GM18505 (cell line): ENCODE results near the gene PIGL.

Experiments used
- ATAC-seq: cut with Tn5 transposase; IDR thresholded peaks from one replicate; pipeline ENCODE4 v1.9.1; 2021; ENCODE audit not compliant: unreplicated experiment
- POLR2A ChIP-seq: IDR thresholded peaks from 4 replicates; pipeline ENCODE4 v1.6.1; 2011; ENCODE audit warnings: borderline replicate concordance; ENCODE audit not compliant: insufficient read depth, insufficient read length; ENCODE audit errors: extremely low read depth

Gene PIGL

DNA sequence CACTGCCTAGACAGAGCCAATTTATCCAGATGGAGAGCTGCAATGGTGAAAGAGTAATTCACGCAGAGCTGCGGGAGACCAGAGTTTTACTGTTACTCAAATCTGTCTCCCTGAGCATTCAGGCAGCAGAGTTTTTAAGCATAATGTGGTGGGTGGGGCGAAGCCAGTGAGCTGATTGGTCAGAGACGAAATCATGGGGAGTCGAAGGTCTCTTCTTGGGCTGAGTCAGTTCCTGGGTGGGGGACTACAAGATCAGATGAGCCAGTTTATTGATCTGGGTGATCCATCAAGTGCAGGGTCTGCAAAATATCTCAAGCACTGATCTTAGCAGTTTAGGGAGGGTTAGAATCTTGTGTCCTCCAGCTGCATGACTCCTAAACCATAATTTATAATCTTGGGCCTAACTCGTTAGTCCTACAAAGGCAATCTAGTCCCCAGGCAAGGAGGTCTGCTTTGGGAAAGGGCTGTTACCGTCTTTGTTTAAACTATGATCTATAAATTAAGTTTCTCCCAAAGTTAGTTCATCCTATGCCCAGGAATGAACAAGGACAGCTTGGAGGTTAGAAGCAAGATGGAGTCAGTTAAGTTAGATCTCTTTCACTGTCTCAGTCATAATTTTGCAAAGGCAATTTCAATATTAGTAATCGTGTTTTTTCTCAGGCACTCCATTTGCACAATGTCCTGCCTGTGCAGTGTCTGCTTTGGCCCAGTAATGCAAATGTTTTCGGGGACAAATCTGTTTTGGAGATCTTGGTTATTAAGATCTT is 27.0 kb downstream of the PIGL start:
- ATAC-seq, result no peak
- TF ChIP-seq POLR2A, result no peak

DNA sequence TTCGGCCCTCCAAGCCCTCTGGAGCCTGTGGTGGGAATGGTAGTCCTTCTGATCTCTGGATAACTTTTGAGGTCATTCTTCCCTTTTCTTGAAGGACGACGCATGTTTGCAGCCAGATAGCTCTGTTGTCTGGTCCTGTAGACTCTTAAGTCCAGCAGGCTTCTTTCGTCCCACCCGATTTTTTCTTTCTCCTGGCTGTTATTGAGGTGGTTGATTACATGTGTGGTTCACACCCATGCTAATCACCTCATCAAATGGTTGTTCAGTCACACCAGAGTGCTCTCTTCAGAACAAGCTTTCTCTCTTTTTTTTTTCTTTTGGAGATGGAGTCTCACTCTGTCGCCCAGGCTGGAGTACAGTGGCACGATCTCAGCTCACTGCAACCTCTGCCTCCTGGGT is 30.6 kb downstream of the PIGL start:
- no peak for TF ChIP-seq POLR2A
- ATAC-seq, result no peak

GRCh38 chr17:16250635-16251034 is 33.6 kb downstream of the PIGL start:
- TF ChIP-seq POLR2A, result no peak
- ATAC-seq, result no peak

- TF ChIP-seq POLR2A, result no peak
- no peak for ATAC-seq
These were observed 34.0 kb downstream of the PIGL start for GRCh38 chr17:16251043-16251442.

DNA sequence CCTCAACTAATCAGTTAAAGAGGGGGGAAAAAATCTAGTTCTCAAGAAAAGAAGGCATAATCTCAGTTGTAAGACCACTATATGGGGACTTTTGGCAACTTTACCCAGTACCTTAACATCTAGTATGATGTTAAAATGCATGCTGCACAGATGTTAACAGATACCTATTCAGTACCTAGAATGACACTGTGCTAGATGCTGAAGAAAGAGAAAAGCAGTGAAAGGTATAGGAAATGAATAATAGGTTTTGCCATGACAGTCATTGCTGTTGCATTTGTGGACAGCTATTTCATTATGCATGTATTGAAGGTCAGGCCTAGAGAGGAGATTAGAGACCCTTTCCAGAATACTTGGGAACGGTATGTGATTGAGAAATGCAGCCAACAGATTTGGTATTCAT is 34.5 kb downstream of the PIGL start:
- no peak for ATAC-seq
- TF ChIP-seq POLR2A, result no peak

GRCh38 chr17:16254773-16255400 is 37.9 kb downstream of the PIGL start:
- ATAC-seq, result no peak
- TF ChIP-seq POLR2A, result no peak

GRCh38 chr17:16255481-16255921 is 38.5 kb downstream of the PIGL start:
- no peak for ATAC-seq
- no peak for TF ChIP-seq POLR2A

DNA sequence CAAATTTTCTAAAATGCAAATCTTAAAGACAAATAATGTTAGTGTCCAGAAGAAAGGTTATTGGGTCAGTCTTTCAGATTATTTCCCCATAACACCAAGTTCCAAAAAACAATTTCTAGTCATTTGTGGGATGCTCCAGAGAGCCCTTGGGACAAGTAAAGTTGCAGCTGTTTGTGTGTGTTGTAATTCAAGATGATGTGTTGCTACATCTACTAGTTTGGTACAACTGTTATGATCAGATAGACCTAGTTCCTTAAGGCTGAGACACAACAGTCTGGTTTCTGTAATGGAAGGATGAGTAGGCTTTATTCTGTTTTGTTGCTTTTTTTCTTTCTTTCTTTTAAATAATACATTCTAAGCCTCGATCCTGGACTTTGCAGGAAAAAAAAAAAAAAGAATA is 41.9 kb downstream of the PIGL start:
- no peak for TF ChIP-seq POLR2A
- ATAC-seq, result no peak

DNA sequence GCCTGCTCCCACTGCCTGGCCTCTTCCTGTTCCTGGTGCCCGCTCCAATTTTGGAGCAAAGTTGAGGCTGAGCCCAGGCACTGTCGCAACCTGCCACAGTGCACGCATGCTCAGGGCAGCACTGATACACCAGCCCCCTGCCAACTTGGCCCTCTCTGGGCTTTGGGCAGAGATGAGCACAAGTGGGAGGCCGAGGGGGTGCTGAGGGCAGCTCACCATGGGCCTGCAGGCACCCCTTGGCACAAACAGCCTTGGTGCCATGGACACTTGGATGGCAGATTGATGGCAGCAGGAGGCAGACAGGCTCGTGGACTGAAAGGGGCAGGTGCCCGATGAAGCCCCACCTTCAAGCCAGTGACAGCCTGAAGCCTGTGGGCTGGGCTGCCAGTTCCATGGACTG is 42.9 kb downstream of the PIGL start:
- no peak for ATAC-seq
- TF ChIP-seq POLR2A, result no peak

DNA sequence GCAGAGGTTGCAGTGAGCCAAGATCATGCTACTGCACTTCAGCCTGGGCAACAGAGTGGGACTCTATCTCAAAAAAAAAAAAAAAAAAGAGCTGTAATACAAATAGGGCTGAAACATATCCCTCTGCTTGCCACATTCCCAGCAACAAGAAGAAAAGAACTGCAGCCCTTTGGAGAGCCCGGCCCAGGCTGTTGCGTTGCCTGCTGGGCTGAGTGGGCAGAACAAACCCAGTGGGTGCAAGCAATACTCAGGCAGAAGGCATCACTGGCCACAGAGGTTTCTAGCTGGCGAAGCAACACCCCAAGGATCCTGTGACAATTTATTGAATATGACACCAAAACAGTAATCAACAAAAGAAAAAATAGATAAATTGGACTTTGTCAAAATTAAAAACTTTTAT is 44.0 kb downstream of the PIGL start:
- TF ChIP-seq POLR2A, result no peak

DNA sequence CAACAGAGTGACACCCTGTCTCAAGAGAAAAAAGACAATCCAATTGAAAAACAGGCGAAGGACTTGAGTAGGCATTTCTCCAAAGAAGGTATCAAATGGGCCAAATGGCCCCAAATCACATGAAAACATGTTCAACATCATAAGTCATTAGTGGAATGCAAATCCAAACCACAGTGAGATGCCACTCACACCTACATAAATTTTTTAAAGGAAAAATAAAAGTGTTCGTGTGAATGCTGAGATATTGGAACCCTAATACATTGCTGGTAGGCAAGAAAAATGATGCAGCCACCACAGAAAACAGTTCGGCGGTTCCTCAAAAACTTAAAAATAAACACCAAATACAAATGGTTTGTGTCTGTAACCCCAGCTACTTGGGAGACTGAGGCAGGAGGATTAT is 45.2 kb downstream of the PIGL start:
- ATAC-seq, result no peak
- TF ChIP-seq POLR2A, result no peak

More for the DNA sequence above, 44.0 kb downstream of the PIGL start:
- no peak for ATAC-seq

GRCh38 chr17:16267174-16267573 is 50.2 kb downstream of the PIGL start:
- ATAC-seq, result no peak
- TF ChIP-seq POLR2A, result no peak

DNA sequence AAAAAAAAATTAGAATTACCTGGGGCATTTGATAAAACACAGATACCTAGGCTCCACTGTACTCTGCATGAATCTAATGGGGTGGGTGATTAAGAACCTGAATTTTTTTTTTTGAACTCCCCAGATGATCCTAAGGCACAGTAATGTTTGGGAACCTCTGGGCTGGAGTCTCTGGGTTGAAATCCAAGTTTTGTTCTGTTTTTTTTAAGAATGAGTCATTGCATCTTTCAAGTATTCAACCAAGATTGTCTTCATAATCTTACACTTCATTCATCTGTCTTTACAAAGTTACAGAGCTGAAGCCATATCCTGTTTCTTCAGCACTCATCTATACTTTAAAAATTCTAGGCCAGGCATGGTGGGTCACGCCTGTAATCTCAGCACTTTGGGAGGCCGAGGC is 52.6 kb downstream of the PIGL start:
- TF ChIP-seq POLR2A, result no peak
- no peak for ATAC-seq

DNA sequence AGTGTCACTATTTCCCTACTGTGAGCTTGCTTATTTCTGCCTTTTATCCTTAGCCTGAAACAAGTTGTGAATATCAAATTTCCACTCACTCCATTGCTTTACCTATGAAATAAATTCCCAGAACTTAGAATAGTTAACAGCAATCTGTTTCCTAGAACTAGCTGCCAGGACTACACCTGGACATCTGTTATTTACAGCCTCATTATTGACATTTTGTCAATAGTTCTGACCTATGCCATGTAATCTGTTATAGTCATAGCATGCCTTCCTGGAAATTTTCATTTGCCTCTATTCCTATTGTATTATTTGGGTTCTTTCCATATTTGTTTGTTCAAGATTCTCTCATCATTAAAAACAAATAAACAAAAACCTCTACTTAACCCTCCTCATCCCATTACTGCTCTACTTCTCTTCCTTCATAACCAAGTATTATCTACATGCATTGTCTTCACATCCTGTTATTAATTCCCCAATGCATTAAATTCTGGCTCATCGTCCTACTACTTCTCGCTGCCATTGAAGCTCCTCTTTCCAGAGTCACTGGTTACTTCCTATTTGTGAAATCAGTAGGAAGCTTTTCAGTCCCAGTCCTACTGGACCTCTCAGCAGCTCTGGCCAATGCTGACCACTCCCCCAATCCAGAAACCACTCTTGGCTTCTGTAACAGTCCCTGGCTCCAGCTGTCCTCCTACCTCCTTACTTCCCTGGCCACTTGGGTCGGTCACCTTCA is 55.3 kb downstream of the PIGL start:
- no peak for TF ChIP-seq POLR2A
- ATAC-seq, result no peak
